HCT116 (cell line): ENCODE data around the gene ERLEC1.

Source experiments
- CEBPB ChIP-seq: IDR thresholded peaks from 2 replicates; pipeline ENCODE4 v1.6.1; 2012; ENCODE audit warnings: low read depth
- POLR2A ChIP-seq: IDR thresholded peaks from 2 replicates; pipeline ENCODE4 v1.7.0; 2011; ENCODE audit warnings: borderline replicate concordance; ENCODE audit not compliant: insufficient read depth, insufficient read length; ENCODE audit errors: extremely low read depth
- POLR2AphosphoS5 ChIP-seq: IDR thresholded peaks from 2 replicates; pipeline ENCODE4 v1.6.1; 2011; ENCODE audit warnings: mild to moderate bottlenecking, low read depth, low read length, moderate library complexity
- SIN3A ChIP-seq: IDR thresholded peaks from 2 replicates; pipeline ENCODE4 v1.6.1; 2012; ENCODE audit warnings: low read depth
- TF ChIP-seq, protein P1 (sequence below), 3 experiments: fragments of 200-600 bp in 1 of 3; sonication (generic) in 1 of 3; IDR thresholded peaks in 2 of 3; conservative IDR thresholded peaks in 1 of 3; 2 replicates each; pipeline ENCODE4 v1.5.1; 2012 to 2017; ENCODE audit warnings: low read depth in 2 of 3, low read length in 2 of 3, antibody characterized with exemption in 1 of 3, borderline replicate concordance in 1 of 3, control low read depth in 1 of 3, mild to moderate bottlenecking in 1 of 3, mixed read lengths in 1 of 3, mixed run types in 1 of 3, moderate library complexity in 1 of 3; ENCODE audit not compliant: insufficient read depth in 1 of 3
- TF ChIP-seq, protein P2 (sequence below): IDR thresholded peaks from 2 replicates; pipeline ENCODE4 v1.6.1; 2012

DNA sequence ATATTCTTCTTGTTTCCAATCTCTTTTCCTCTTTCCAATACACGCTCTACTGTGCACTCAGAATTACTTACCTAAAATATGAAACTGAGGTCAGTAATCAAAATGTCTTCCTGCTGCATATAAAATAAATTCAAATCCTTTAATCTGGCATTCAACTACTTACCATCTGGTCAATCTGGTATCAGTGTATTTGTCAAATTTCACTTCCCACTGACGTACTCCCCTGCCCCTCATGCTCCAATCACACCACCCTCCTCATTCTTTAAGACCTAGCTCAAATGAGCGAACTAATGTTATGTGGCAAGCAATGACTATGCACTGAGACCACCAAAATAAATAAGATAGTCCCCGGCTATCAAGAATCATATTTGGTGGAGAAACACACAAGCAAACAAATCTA lies 6.8 kb upstream of the ERLEC1 start:
- TF ChIP-seq POLR2AphosphoS5, result no peak
- no peak for TF ChIP-seq POLR2A
- TF ChIP-seq, protein P1, sequence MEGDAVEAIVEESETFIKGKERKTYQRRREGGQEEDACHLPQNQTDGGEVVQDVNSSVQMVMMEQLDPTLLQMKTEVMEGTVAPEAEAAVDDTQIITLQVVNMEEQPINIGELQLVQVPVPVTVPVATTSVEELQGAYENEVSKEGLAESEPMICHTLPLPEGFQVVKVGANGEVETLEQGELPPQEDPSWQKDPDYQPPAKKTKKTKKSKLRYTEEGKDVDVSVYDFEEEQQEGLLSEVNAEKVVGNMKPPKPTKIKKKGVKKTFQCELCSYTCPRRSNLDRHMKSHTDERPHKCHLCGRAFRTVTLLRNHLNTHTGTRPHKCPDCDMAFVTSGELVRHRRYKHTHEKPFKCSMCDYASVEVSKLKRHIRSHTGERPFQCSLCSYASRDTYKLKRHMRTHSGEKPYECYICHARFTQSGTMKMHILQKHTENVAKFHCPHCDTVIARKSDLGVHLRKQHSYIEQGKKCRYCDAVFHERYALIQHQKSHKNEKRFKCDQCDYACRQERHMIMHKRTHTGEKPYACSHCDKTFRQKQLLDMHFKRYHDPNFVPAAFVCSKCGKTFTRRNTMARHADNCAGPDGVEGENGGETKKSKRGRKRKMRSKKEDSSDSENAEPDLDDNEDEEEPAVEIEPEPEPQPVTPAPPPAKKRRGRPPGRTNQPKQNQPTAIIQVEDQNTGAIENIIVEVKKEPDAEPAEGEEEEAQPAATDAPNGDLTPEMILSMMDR (IDR thresholded peaks at IDR 0.05 in 2 of 3, conservative IDR thresholded peaks at IDR 0.05 in 1 of 3; ENCODE audit: borderline replicate concordance in 1 of 3, insufficient read depth in 1 of 3, low read depth in 2 of 3, low read length in 2 of 3), result no peak
- TF ChIP-seq, protein P2, sequence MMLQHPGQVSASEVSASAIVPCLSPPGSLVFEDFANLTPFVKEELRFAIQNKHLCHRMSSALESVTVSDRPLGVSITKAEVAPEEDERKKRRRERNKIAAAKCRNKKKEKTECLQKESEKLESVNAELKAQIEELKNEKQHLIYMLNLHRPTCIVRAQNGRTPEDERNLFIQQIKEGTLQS, result no peak
- TF ChIP-seq SIN3A, result no peak
- TF ChIP-seq CEBPB, result no peak
